ENCODE data around the gene PIGP. TPM values are rescaled to one million over a fixed set of nuclear protein-coding genes. Genes with fewer than 3 reads are reported as not detected.

PIGP gene
- total RNA-seq, 1 donor from 2014 or later: 18.2 TPM

DNA sequence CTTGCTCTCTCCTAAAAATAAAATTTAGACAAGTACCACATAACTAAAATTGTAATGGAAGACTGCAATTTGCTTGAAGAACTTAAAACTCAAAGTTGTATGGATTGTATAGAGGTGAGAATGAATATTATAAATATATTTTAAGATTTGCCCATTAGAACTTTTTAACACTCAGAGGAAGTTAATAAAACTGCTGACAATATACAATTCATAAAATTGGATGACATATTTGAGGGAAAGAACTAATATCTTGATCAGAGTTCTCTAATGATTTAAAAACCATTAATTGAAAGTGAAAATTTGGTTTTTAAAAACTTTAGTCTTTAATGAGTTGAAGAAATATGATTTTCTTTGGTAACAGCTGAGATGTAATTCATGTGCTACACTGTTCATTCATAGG, 21.1 kb upstream of the PIGP start:
- no peak overlapping the region for H3K4me3 Mint-ChIP-seq

DNA sequence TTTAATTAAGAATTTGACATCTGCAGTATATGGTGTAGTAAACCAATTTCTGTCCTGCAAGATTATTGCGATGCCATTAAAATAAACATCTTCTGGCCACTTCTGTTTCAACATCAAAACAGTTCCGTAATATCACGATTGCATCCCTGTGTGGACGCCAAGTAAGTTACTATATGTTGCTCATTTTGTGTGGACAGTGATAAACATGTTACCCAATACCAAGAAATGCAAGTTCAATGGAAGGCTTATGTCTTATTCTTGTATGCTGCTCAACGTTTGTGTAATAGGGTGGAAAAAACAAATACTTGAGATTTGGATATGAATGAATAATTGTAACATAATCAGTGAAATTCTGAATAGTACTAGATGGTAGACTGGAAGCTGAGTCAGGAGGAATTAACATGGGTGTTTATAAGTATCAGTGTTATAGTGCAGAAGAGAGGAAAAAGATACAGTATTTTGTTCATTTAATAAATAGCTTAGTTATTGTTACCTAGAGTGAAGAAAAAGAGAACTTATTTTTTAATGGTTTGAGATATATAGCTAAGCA, 15.4 kb upstream of the PIGP start:
- no peaks in the 10 kb centered on the region for H3K9me3 Mint-ChIP-seq
- intact Hi-C loops (cut with micrococcal nuclease): no loop called here
- peaks cover 11% of the 10 kb centered on the region for H3K36me3 Mint-ChIP-seq (ENCODE audit: low read depth)
- no peak overlapping the region for H3K4me3 Mint-ChIP-seq
- H3K27me3 Mint-ChIP-seq (ENCODE audit: insufficient read depth): no peaks in the 10 kb centered on the region
- no peak for DNase-seq (ENCODE audit: low spot score)
- H3K4me1 Mint-ChIP-seq (ENCODE audit: low read depth): peaks cover 2% of the 10 kb centered on the region
- H3K27ac Mint-ChIP-seq: no peak overlapping the region

More for the DNA sequence above, 21.1 kb upstream of the PIGP start:
- intact Hi-C loops (cut with micrococcal nuclease): no loop called here
- no peak overlapping the region for H3K27ac Mint-ChIP-seq
- no peaks in the 10 kb centered on the region for H3K9me3 Mint-ChIP-seq
- no peak for DNase-seq (ENCODE audit: low spot score)
- H3K4me1 Mint-ChIP-seq (ENCODE audit: low read depth): no peaks in the 10 kb centered on the region
- peaks cover 13% of the 10 kb centered on the region for H3K36me3 Mint-ChIP-seq (ENCODE audit: low read depth)
- no peaks in the 10 kb centered on the region for H3K27me3 Mint-ChIP-seq (ENCODE audit: insufficient read depth)

DNA sequence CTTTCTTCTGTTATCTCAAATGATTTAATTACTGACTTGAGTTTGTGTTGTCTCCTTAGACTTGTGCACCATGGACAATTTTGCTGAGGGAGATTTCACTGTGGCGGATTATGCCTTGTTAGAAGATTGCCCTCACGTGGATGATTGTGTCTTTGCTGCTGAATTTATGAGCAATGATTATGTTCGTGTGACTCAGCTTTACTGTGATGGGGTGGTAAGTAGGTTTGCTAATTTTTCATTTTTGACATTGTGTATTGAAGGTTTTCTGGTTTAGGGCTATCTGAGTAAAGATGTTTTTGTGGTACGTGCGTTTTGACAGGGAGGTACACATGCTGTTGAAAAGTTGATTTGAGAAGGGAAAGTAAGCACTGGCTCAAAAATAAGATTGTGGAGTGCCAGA, 14.3 kb upstream of the PIGP start:
- Mint-ChIP-seq H3K27ac (no peak overlapping the region), H3K4me1 (ENCODE audit: low read depth) (peaks cover 7% of the 10 kb centered on the region), H3K36me3 (ENCODE audit: low read depth) (peaks cover 11% of the 10 kb centered on the region), H3K27me3 (ENCODE audit: insufficient read depth) (no peaks in the 10 kb centered on the region), H3K4me3 (no peak overlapping the region), H3K9me3 (no peaks in the 10 kb centered on the region)
- intact Hi-C loops (cut with micrococcal nuclease): no loop called here
- DNase-seq (ENCODE audit: low spot score): no peak

DNA sequence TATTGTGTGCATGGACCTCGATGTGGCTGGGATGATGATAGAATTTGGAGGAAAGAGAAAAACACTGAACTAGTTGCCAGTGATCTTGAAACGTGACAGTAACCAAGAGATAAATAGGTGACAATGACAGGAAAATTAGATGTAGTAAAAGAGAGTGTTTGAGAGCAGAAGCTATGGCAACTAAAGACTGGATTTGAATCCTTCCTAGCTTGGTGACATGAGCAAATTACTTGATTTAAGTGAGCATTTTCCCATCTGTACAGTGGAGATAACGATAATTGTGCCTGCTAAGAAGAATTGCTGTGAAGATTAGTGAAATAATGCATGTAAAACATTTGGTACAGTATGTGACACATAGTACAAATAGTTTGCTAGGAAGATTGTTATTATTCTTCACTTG, 12.9 kb upstream of the PIGP start:
- DNase-seq (ENCODE audit: low spot score): no peak
- H3K9me3 Mint-ChIP-seq: no peaks in the 10 kb centered on the region
- H3K4me1 Mint-ChIP-seq (ENCODE audit: low read depth): peaks cover 7% of the 10 kb centered on the region
- H3K27ac Mint-ChIP-seq: no peak overlapping the region
- H3K36me3 Mint-ChIP-seq (ENCODE audit: low read depth): peaks cover 10% of the 10 kb centered on the region
- H3K27me3 Mint-ChIP-seq (ENCODE audit: insufficient read depth): no peaks in the 10 kb centered on the region
- intact Hi-C loops (cut with micrococcal nuclease): no loop called here
- no peak overlapping the region for H3K4me3 Mint-ChIP-seq

GRCh38 chr21:37082856-37083528, 10.1 kb upstream of the PIGP start:
- Mint-ChIP-seq H3K27me3 (ENCODE audit: insufficient read depth) (no peaks in the 10 kb centered on the region), H3K36me3 (ENCODE audit: low read depth) (peaks cover 4% of the 10 kb centered on the region), H3K9me3 (no peaks in the 10 kb centered on the region), H3K4me3 (no peak overlapping the region), H3K27ac (no peak overlapping the region), H3K4me1 (ENCODE audit: low read depth) (peaks cover 7% of the 10 kb centered on the region)
- DNase-seq (ENCODE audit: low spot score): no peak
- intact Hi-C loops (cut with micrococcal nuclease): no loop called here

DNA sequence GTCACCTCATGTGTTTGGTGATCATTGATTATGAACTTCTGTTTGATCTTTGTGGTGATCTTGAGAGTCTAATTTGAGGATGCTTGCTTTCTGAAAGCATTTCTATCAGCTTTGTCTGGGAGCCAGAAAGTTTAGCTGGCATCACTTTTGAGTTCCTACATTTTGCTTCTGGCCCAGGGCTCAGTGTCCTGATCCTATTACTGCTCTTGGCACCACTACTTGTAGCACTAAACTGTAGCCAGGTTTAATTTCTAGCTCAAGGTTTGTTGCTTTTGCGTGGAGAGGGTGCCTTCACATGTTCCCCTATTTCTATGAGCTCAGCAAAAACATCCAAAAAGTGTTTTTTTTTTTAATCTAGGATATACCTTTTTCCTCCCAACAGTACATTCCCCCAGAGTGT, 9.5 kb upstream of the PIGP start:
- intact Hi-C loops (cut with micrococcal nuclease): no loop called here
- H3K4me1 Mint-ChIP-seq (ENCODE audit: low read depth): peaks cover 10% of the 10 kb centered on the region
- H3K27ac Mint-ChIP-seq: no peak overlapping the region
- H3K4me3 Mint-ChIP-seq: no peak overlapping the region
- H3K36me3 Mint-ChIP-seq (ENCODE audit: low read depth): peaks cover 4% of the 10 kb centered on the region
- no peak for DNase-seq (ENCODE audit: low spot score)
- no peaks in the 10 kb centered on the region for H3K27me3 Mint-ChIP-seq (ENCODE audit: insufficient read depth)
- no peaks in the 10 kb centered on the region for H3K9me3 Mint-ChIP-seq

DNA sequence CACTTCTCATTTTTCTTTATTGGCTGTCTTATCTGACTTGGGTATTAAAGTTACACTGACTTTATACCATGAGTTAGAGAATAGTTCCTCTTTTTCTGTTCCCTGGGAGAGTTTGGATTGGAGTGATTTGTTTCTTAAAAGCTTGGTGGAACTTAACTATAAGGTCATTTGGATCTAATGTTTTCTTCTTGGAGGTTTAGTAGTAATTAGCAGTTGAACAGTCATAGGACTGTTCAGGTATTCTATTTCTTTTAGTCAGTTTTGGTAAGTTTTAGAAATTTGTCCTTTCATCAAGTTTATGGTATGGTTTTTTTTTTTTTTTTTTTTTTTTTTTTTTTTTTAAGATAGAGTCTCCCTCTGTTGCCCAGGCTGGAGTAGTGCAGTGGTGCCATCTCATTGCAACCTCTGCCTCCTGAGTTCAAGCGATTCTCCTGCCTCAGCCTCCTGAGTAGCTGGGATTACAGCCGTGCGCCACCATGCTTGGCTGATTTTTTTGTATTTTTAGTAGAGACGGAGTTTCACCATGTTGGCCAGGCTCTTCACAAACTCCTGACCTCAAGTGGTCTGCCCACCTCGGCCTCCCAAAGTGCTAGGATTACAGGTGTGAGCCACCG, 6.4 kb upstream of the PIGP start:
- Mint-ChIP-seq H3K27ac (no peak overlapping the region), H3K27me3 (ENCODE audit: insufficient read depth) (peaks cover 2% of the 10 kb centered on the region), H3K4me1 (ENCODE audit: low read depth) (peaks cover 27% of the 10 kb centered on the region), H3K36me3 (ENCODE audit: low read depth) (peaks cover 3% of the 10 kb centered on the region), H3K4me3 (no peak overlapping the region), H3K9me3 (no peaks in the 10 kb centered on the region)
- no peak for DNase-seq (ENCODE audit: low spot score)
- intact Hi-C loops (cut with micrococcal nuclease): loop anchor here (5.0 to 10.0 kb wide), 3 partner anchors 143 to 755 kb away; partner anchors contain the start of gene MORC3

DNA sequence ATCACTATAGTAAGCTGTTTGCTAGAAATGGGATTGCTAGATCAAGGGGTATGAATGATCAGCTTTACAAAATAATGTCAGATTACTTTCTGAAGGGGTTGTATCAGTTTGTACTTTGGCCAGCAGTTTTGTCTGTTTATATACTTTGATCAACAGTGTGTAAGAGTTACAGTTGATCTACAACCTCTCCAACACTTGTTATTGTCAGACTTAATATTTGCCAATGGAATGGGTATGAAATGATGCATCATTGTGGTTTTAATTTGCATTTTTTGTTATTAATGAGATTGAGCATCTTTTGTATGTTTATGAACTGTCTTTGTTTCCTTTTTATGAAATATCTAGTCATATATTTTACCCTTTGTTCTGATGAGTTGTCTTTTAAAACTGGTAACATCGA, 4.5 kb upstream of the PIGP start:
- H3K4me3 Mint-ChIP-seq: no peak overlapping the region
- H3K9me3 Mint-ChIP-seq: no peaks in the 10 kb centered on the region
- H3K27ac Mint-ChIP-seq: no peak overlapping the region
- peaks cover 27% of the 10 kb centered on the region for H3K4me1 Mint-ChIP-seq (ENCODE audit: low read depth)
- H3K36me3 Mint-ChIP-seq (ENCODE audit: low read depth): peaks cover 2% of the 10 kb centered on the region
- H3K27me3 Mint-ChIP-seq (ENCODE audit: insufficient read depth): peaks cover 2% of the 10 kb centered on the region
- intact Hi-C loops (cut with micrococcal nuclease): loop anchor here (5.0 to 10.0 kb wide), 3 partner anchors 145 to 753 kb away; partner anchors contain the start of gene MORC3
- no peak for DNase-seq (ENCODE audit: low spot score)

GRCh38 chr21:37076087-37076850, 3.4 kb upstream of the PIGP start:
- intact Hi-C loops (cut with micrococcal nuclease): loop anchor here (5.0 to 10.0 kb wide), 3 partner anchors 146 to 751 kb away; partner anchors contain the start of gene MORC3
- no peak overlapping the region for H3K27ac Mint-ChIP-seq
- H3K27me3 Mint-ChIP-seq (ENCODE audit: insufficient read depth): peaks cover 2% of the 10 kb centered on the region
- peaks cover 38% of the 10 kb centered on the region for H3K4me1 Mint-ChIP-seq (ENCODE audit: low read depth)
- no peak for DNase-seq (ENCODE audit: low spot score)
- H3K9me3 Mint-ChIP-seq: no peaks in the 10 kb centered on the region
- H3K4me3 Mint-ChIP-seq: no peak overlapping the region
- H3K36me3 Mint-ChIP-seq (ENCODE audit: low read depth): peaks cover 9% of the 10 kb centered on the region

DNA sequence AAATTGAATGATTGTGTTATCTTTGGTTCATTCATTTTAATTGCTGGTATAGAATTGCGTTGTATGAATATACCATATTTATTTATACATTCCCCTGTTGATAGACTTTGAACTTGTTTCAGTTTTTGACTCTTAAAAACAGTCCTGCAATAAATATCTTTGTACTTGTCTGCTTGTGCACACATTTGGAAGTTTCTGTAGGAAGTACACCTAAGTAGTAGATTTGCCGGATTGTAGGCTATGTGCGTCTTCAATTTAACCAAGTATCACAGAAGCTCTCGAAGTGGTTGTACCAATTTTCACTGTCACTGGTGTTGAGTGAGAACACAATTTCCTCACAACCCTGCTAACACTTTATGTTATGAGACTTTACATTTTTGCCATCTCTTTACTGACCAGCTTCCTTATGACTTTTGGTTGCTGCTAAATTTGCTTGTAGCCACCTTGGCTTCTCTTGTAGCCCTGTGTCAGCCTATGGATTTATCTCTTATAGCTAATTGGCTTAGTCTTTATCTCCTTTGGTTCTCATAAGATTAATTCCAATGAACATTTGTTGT, 2.4 kb upstream of the PIGP start:
- Mint-ChIP-seq H3K27me3 (ENCODE audit: insufficient read depth) (peaks cover 2% of the 10 kb centered on the region), H3K36me3 (ENCODE audit: low read depth) (peaks cover 15% of the 10 kb centered on the region), H3K9me3 (no peaks in the 10 kb centered on the region), H3K4me1 (ENCODE audit: low read depth) (peaks cover 46% of the 10 kb centered on the region), H3K27ac (no peak overlapping the region), H3K4me3 (peak overlapping the region; percentile 60)
- no peak for DNase-seq (ENCODE audit: low spot score)
- intact Hi-C loops (cut with micrococcal nuclease): loop anchor here (5.0 to 10.0 kb wide), 3 partner anchors 147 to 750 kb away; partner anchors contain the start of gene MORC3

- no peaks in the 10 kb centered on the region for H3K9me3 Mint-ChIP-seq
- peaks cover 50% of the 10 kb centered on the region for H3K4me1 Mint-ChIP-seq (ENCODE audit: low read depth)
- intact Hi-C loops (cut with micrococcal nuclease): loop anchor here (10.0 kb wide), 2 partner anchors 390 to 750 kb away; partner anchors contain the start of gene MORC3
- H3K36me3 Mint-ChIP-seq (ENCODE audit: low read depth): peaks cover 18% of the 10 kb centered on the region
- no peak overlapping the region for H3K27ac Mint-ChIP-seq
- peak overlapping the region; percentile 95 for H3K4me3 Mint-ChIP-seq
- peaks cover 2% of the 10 kb centered on the region for H3K27me3 Mint-ChIP-seq (ENCODE audit: insufficient read depth)
- no peak for DNase-seq (ENCODE audit: low spot score)
These were observed 1.7 kb upstream of the PIGP start for GRCh38 chr21:37074546-37074945.

DNA sequence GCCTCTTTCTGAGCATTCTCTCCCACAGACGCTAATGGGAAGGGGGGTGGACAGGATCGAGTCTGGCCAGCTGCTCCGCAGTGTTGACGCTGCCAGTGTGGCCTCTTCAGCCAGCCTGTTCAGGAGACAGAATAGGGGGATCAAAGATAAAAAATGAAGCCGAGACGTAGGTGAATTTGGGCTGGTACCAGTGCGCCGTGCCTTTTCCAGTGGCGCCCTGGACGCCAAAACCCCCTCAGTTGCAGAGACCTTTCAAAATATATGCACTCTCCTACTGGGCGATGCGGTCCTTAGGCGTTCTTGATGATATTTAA, 1.3 kb upstream of the PIGP start:
- intact Hi-C loops (cut with micrococcal nuclease): loop anchor here (10.0 kb wide), 2 partner anchors 391 to 749 kb away; partner anchors contain the start of gene MORC3
- DNase-seq (ENCODE audit: low spot score): no peak
- Mint-ChIP-seq H3K4me1 (ENCODE audit: low read depth) (peaks cover 50% of the 10 kb centered on the region), H3K27me3 (ENCODE audit: insufficient read depth) (peaks cover 2% of the 10 kb centered on the region), H3K27ac (peak overlapping the region; percentile 95), H3K4me3 (peak overlapping the region; percentile 95), H3K9me3 (no peaks in the 10 kb centered on the region), H3K36me3 (ENCODE audit: low read depth) (peaks cover 18% of the 10 kb centered on the region)
